SU-DHL-6 (cell line): Measurements from ENCODE around the gene EVA1C.

Experiments
- H2AFZ ChIP-seq: fragments of 200-600 bp; sonication (generic); 2 replicates; pipeline ENCODE4 v1.6.1; 2014; ENCODE audit warnings: low read depth, mild to moderate bottlenecking, moderate library complexity, mixed read lengths, antibody characterized with exemption, low read length; ENCODE audit not compliant: severe bottlenecking
- H3F3A ChIP-seq: fragments of 200-600 bp; shearing (Covaris generic); 2 replicates; pipeline ENCODE4 v1.6.0; 2016; ENCODE audit warnings: antibody characterized with exemption, mild to moderate bottlenecking; ENCODE audit not compliant: insufficient read depth
- H3K27ac ChIP-seq: fragments of 200-600 bp; sonication (generic); 2 replicates; pipeline ENCODE4 v1.5.1; 2016; ENCODE audit warnings: low read depth, mild to moderate bottlenecking, low read length, moderate library complexity, mixed read lengths
- H3K27me3 ChIP-seq: fragments of 200-600 bp; sonication (generic), shearing (Covaris generic); 2 replicates; pipeline ENCODE4 v1.6.0; 2014; ENCODE audit warnings: mild to moderate bottlenecking, low read length
- H3K36me3 ChIP-seq: fragments of 200-600 bp; sonication (generic); 2 replicates; pipeline ENCODE4 v1.6.1; 2014; ENCODE audit warnings: mild to moderate bottlenecking, low read length, mixed read lengths
- H3K4me2 ChIP-seq: fragments of 300-600, 200-600 bp; shearing (Covaris generic), sonication (generic); 2 replicates; pipeline ENCODE4 v1.6.0; 2014; ENCODE audit warnings: low read length, low read depth, mild to moderate bottlenecking; ENCODE audit not compliant: poor library complexity, severe bottlenecking
- H3K4me3 ChIP-seq: fragments of 200-600 bp; sonication (generic); 2 replicates; pipeline ENCODE4 v1.5.1; 2014; ENCODE audit warnings: antibody characterized with exemption, low read length, mild to moderate bottlenecking, mixed read lengths; ENCODE audit not compliant: insufficient read depth, poor library complexity, severe bottlenecking
- H3K79me2 ChIP-seq: fragments of 200-600 bp; sonication (generic); 2 replicates; pipeline ENCODE4 v1.6.1; 2014; ENCODE audit warnings: mild to moderate bottlenecking, low read length, moderate library complexity; ENCODE audit not compliant: insufficient read depth
- H3K9ac ChIP-seq: fragments of 200-600 bp; sonication (generic); 2 replicates; pipeline ENCODE4 v1.7.0; 2014; ENCODE audit warnings: mild to moderate bottlenecking, low read length
- H3K9me2 ChIP-seq: fragments of 200-600 bp; sonication (generic); replicated peaks from 2 replicates; pipeline ENCODE4 v1.6.1; 2014; ENCODE audit warnings: low read length; ENCODE audit not compliant: insufficient read depth
- H3K9me3 ChIP-seq: fragments of 200-600 bp; sonication (generic); 2 replicates; pipeline ENCODE4 v1.6.1; 2014; ENCODE audit warnings: low read length, mixed read lengths; ENCODE audit not compliant: insufficient read depth
- H4K20me1 ChIP-seq: fragments of 200-600 bp; sonication (generic); 2 replicates; pipeline ENCODE4 v1.6.1; 2014; ENCODE audit warnings: low read depth, mild to moderate bottlenecking, antibody characterized with exemption, low read length, moderate library complexity, mixed read lengths
- CTCF ChIP-seq: fragments of 200-600 bp; sonication (generic); IDR thresholded peaks from one replicate; pipeline ENCODE4 v1.5.1; 2017; ENCODE audit warnings: antibody characterized with exemption, mild to moderate bottlenecking, low read length, moderate library complexity; ENCODE audit not compliant: insufficient read depth, poor library complexity, severe bottlenecking
- EZH2phosphoT487 ChIP-seq: fragments of 200-600 bp; sonication (generic), shearing (Covaris generic); conservative IDR thresholded peaks from 2 replicates; pipeline ENCODE4 v1.6.1; 2018; ENCODE audit warnings: mild to moderate bottlenecking, antibody characterized with exemption, low read length, moderate library complexity, mixed read lengths

EVA1C gene

DNA sequence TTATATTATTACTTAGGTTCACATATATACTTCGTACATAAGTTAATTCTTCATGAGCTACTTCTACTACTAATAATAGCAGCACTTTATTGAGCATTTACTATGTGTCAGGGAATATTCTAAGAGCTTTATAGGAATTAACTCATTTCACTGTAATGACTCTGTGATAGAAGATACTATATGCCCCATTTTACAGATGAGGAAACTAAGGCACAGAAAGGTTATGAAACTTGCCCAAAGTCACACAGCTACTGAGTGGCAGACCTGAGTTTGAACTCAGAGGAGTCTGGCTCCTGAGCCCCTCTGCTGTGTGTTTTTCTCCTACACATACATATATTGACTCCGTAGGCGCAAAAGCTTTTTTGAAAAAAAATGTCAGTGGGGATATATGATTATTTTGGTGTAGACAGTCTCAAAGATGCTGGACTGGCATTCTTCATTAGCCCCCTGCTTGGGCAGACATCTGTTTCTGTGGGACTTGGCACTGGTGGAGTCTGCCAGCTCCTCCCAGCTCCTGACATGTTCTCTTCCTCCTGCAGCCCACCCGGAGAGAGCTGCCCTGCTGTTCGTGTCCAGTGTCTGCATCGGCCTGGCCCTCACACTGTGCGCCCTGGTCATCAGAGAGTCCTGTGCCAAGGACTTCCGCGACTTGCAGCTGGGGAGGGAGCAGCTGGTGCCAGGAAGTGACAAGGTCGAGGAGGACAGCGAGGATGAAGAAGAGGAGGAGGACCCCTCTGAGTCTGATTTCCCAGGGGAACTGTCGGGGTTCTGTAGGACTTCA is 102.0 kb downstream of the EVA1C start:
- Histone ChIP-seq H2AFZ (no peak overlapping the region), H4K20me1 (no peaks in the 10 kb centered on the region)
- no peak for TF ChIP-seq EZH2phosphoT487
- no peak for TF ChIP-seq CTCF

DNA sequence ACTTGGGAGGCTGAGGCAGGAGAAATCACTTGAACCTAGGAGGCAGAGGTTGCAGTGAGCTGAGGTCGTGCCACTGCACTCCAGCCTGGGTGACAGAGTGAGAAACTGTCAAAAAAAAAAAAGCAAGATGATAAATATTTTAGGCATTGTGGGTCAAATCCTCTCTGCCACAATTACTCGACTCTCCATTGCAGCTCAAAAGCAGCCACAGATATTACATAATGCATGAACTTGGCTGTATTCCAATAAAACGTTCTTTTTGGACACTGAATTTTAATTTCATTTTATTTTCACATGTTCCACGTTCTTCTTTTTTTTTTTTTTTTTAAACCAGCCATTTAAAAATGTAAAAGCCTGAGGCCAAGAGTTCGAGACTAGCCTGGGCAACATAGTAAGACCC is 103.4 kb downstream of the EVA1C start:
- H3K4me2 ChIP-seq, result no peak overlapping the region
- no peak overlapping the region for H3K9ac ChIP-seq
- TF ChIP-seq EZH2phosphoT487 (no peak), CTCF (no peak)
- H3K79me2 ChIP-seq, result no peaks in the 10 kb centered on the region
- no peak overlapping the region for H3K4me3 ChIP-seq
- no peaks in the 10 kb centered on the region for H3K36me3 ChIP-seq
- no peak overlapping the region for H2AFZ ChIP-seq
- no peaks in the 10 kb centered on the region for H4K20me1 ChIP-seq
- no peak overlapping the region for H3K27ac ChIP-seq
- H3F3A ChIP-seq, result no peaks in the 10 kb centered on the region
- no peaks in the 10 kb centered on the region for H3K27me3 ChIP-seq
- no peaks in the 10 kb centered on the region for H3K9me2 ChIP-seq
- H3K9me3 ChIP-seq, result no peaks in the 10 kb centered on the region

More for the DNA sequence above, 102.0 kb downstream of the EVA1C start:
- Histone ChIP-seq H3K27ac (no peak overlapping the region), H3K4me2 (no peak overlapping the region), H3F3A (no peaks in the 10 kb centered on the region), H3K27me3 (no peaks in the 10 kb centered on the region), H3K4me3 (no peak overlapping the region), H3K9me3 (no peaks in the 10 kb centered on the region), H3K9me2 (no peaks in the 10 kb centered on the region), H3K36me3 (no peaks in the 10 kb centered on the region), H3K79me2 (no peaks in the 10 kb centered on the region), H3K9ac (no peak overlapping the region)

GRCh38 chr21:32516756-32517649 is 104.5 kb downstream of the EVA1C start:
- no peak overlapping the region for H3K27ac ChIP-seq
- no peaks in the 10 kb centered on the region for H3K9me2 ChIP-seq
- no peaks in the 10 kb centered on the region for H3K79me2 ChIP-seq
- no peaks in the 10 kb centered on the region for H3K9me3 ChIP-seq
- H2AFZ ChIP-seq, result no peak overlapping the region
- no peak for TF ChIP-seq EZH2phosphoT487
- no peak for TF ChIP-seq CTCF
- no peaks in the 10 kb centered on the region for H3K36me3 ChIP-seq
- no peak overlapping the region for H3K4me3 ChIP-seq
- H3K27me3 ChIP-seq, result no peaks in the 10 kb centered on the region
- no peak overlapping the region for H3K9ac ChIP-seq
- no peaks in the 10 kb centered on the region for H3F3A ChIP-seq
- H4K20me1 ChIP-seq, result no peaks in the 10 kb centered on the region
- no peak overlapping the region for H3K4me2 ChIP-seq
